A549 (cell line): ENCODE results near the gene PIGL. TPM values are rescaled to one million over a fixed set of nuclear protein-coding genes. Genes with fewer than 3 reads are reported as not detected.

ENCODE experiments used
- ATAC-seq, 2 experiments: fragments of 200-7000 bp in 1 of 2; fragments of >200 bp in 1 of 2; cut with Nextera tagmentation in 1 of 2; cut with Tn5 transposase in 1 of 2; 3 replicates each; pipeline versions ENCODE4 v1.8.0 to v1.9.1; 2018 to 2020; ENCODE audit warnings: mild to moderate bottlenecking in 1 of 2, moderate library complexity in 1 of 2
- CTCF ChIA-PET: fragments of 300-600 bp; sonication (Branson Sonifier 250); formaldehyde crosslinking; extraction: SDS; loops from one replicate; lab custom pipeline; 2021; ENCODE audit warnings: antibody characterized with exemption, inconsistent platforms; lab: Yijun Ruan, JAX
- POLR2A ChIA-PET: fragments of 350-600 bp; formaldehyde crosslinking; extraction: SDS; loops from one replicate; lab custom pipeline; 2021; ENCODE audit warnings: antibody characterized with exemption, inconsistent platforms; lab: Yijun Ruan, JAX
- DNase-seq, 2 experiments: peaks; one replicate each; pipeline versions ENCODE4 v3.0.0 to v3.0.0-alpha.2; 2011 to 2016; ENCODE audit warnings: low read depth in 1 of 2, low spot score in 1 of 2
- FAIRE-seq: peaks from 2 replicates; lab custom pipeline; 2011; peaks lifted over from hg19 to GRCh38; lab: Jason Lieb, UNC
- H3K27ac ChIP-seq, 2 experiments: fragments of >200 bp; sonication (Bioruptor Twin); formaldehyde crosslinking; 3 replicates each; pipeline ENCODE4 v1.5.1; 2016 to 2017
- H3K4me1 ChIP-seq: fragments of >200 bp; sonication (Bioruptor Twin); formaldehyde crosslinking; 3 replicates; pipeline ENCODE4 v1.6.1; 2016
- H3K4me2 ChIP-seq: fragments of >200 bp; sonication (Bioruptor Twin); formaldehyde crosslinking; 3 replicates; pipeline ENCODE4 v1.6.1; 2016
- H3K4me3 ChIP-seq: fragments of >200 bp; sonication (Bioruptor Twin); formaldehyde crosslinking; 3 replicates; pipeline ENCODE4 v1.5.1; 2016
- H3K9me3 ChIP-seq: fragments of >200 bp; sonication (Bioruptor Twin); formaldehyde crosslinking; 3 replicates; pipeline ENCODE4 v1.6.1; 2016
- BHLHE40 ChIP-seq: IDR thresholded peaks from 2 replicates; pipeline ENCODE4 v1.6.1; 2012; ENCODE audit warnings: low read depth, low read length, inconsistent platforms
- CBX2 ChIP-seq: fragments of 200-600 bp; sonication (generic); IDR thresholded peaks from 2 replicates; pipeline ENCODE4 v1.6.1; 2016; ENCODE audit warnings: low read depth, mild to moderate bottlenecking, borderline replicate concordance
- CBX8 ChIP-seq: fragments of 200-600 bp; sonication (generic); IDR thresholded peaks from 2 replicates; pipeline ENCODE4 v1.6.1; 2016
- CHD2 ChIP-seq: fragments of 150-350 bp; IDR thresholded peaks from 2 replicates; pipeline ENCODE4 v1.6.1; 2014; ENCODE audit warnings: low read length; ENCODE audit not compliant: partially characterized antibody
- EHMT2 ChIP-seq: fragments of 200-600 bp; sonication (generic); IDR thresholded peaks from 2 replicates; pipeline ENCODE4 v1.6.1; 2016; ENCODE audit warnings: antibody characterized with exemption, low read depth, mild to moderate bottlenecking, moderate library complexity
- ELK1 ChIP-seq: fragments of 150-350 bp; IDR thresholded peaks from 2 replicates; pipeline ENCODE4 v1.6.1; 2014; ENCODE audit warnings: low read depth, mild to moderate bottlenecking, low read length
- EP300 ChIP-seq, 2 experiments: fragments of >200 bp; sonication (Bioruptor Twin); formaldehyde crosslinking; IDR thresholded peaks; 2 replicates in 1 of 2; 3 replicates in 1 of 2; pipeline ENCODE4 v1.6.1; 2016 to 2017
- FOSB ChIP-seq: fragments of 250-450 bp; sonication (Bioruptor Pico); IDR thresholded peaks from 2 replicates; pipeline ENCODE4 v1.5.0; 2020; ENCODE audit warnings: mild to moderate bottlenecking, moderate library complexity
- FOSL2 ChIP-seq, 2 experiments: fragments of 450-650 bp in 1 of 2; fragments of >200 bp in 1 of 2; sonication (Bioruptor Twin) in 1 of 2; formaldehyde crosslinking; IDR thresholded peaks; 2 replicates each; pipeline versions ENCODE4 v1.5.0 to v1.6.1; 2016 to 2020; ENCODE audit warnings: mild to moderate bottlenecking in 1 of 2, moderate library complexity in 1 of 2
- HEYL ChIP-seq: fragments of 250-450 bp; sonication (Bioruptor Pico); IDR thresholded peaks from 2 replicates; pipeline ENCODE4 v1.8.0; 2021; ENCODE audit warnings: mild to moderate bottlenecking, moderate library complexity
- HOXB13 ChIP-seq: fragments of 250-450 bp; sonication (Bioruptor Pico); IDR thresholded peaks from 2 replicates; pipeline ENCODE4 v1.5.0; 2020; ENCODE audit warnings: low read depth, mild to moderate bottlenecking, moderate library complexity
- JUNB ChIP-seq: fragments of >200 bp; sonication (Bioruptor Twin); formaldehyde crosslinking; IDR thresholded peaks from 2 replicates; pipeline ENCODE4 v1.6.1; 2016
- KDM5A ChIP-seq: fragments of 200-600 bp; sonication (generic); IDR thresholded peaks from 2 replicates; pipeline ENCODE4 v1.6.1; 2016; ENCODE audit warnings: antibody characterized with exemption, mild to moderate bottlenecking
- MAFK ChIP-seq: fragments of 450-650 bp; IDR thresholded peaks from 2 replicates; pipeline ENCODE4 v1.6.1; 2014; ENCODE audit not compliant: partially characterized antibody
- NFE2L2 ChIP-seq: fragments of 150-350 bp; conservative IDR thresholded peaks from 2 replicates; pipeline ENCODE4 v1.6.1; 2014; ENCODE audit warnings: low read length
- PBX3 ChIP-seq: IDR thresholded peaks from 2 replicates; pipeline ENCODE4 v1.6.1; 2012
- PHF8 ChIP-seq: fragments of 200-600 bp; sonication (generic); IDR thresholded peaks from 2 replicates; pipeline ENCODE4 v1.6.1; 2016; ENCODE audit warnings: low read depth, mild to moderate bottlenecking, antibody characterized with exemption, moderate library complexity, borderline replicate concordance
- POLR2A ChIP-seq: IDR thresholded peaks from 2 replicates; pipeline ENCODE4 v1.6.1; 2012; ENCODE audit warnings: mild to moderate bottlenecking, low read length
- RARB ChIP-seq: fragments of 250-450 bp; sonication (Bioruptor Pico); IDR thresholded peaks from 2 replicates; pipeline ENCODE4 v1.8.0; 2021; ENCODE audit warnings: mild to moderate bottlenecking, moderate library complexity
- SREBF2 ChIP-seq: fragments of 450-650 bp; IDR thresholded peaks from 2 replicates; pipeline ENCODE4 v1.6.1; 2014; ENCODE audit warnings: mild to moderate bottlenecking, moderate library complexity
- ZC3H11A ChIP-seq: fragments of 450-650 bp; IDR thresholded peaks from 2 replicates; pipeline ENCODE4 v1.6.1; 2014; ENCODE audit warnings: antibody characterized with exemption, mild to moderate bottlenecking
- ZNF302 ChIP-seq: fragments of 250-450 bp; sonication (Bioruptor Pico); IDR thresholded peaks from 2 replicates; pipeline ENCODE4 v1.9.0; 2021; ENCODE audit warnings: inconsistent platforms, mild to moderate bottlenecking, moderate library complexity
- WGBS: methylation state at CpG from one replicate; pipeline ENCODE4 v1.1.6; 2017; ENCODE audit errors: missing lambda C conversion rate; 5-methylcytosine and 5-hydroxymethylcytosine counted together
- polyA plus RNA-seq, 4 experiments: library from polyadenylated mRNA; depleted of rRNA in 3 of 4; stranded (reverse); fragments of >200 nt; fragmentation: RNase III in 1 of 4; extraction: RNeasy Plus Mini Kit Qiagen cat#74134 plus additional on column Dnase treatment in 1 of 4; gene quantifications; 2 replicates in 3 of 4; 3 replicates in 1 of 4; pipeline ENCODE4 v1.2.3, GENCODE V29; 2011 to 2017
- TF ChIP-seq, protein P1 (sequence below): fragments of >200 bp; sonication (Bioruptor Twin); formaldehyde crosslinking; IDR thresholded peaks from 3 replicates; pipeline ENCODE4 v1.5.1; 2016

Gene PIGL
- polyA plus RNA-seq, 2 of the 4 experiments (the other 2 are of a cell fraction) = 27.5 to 35.1 TPM

DNA sequence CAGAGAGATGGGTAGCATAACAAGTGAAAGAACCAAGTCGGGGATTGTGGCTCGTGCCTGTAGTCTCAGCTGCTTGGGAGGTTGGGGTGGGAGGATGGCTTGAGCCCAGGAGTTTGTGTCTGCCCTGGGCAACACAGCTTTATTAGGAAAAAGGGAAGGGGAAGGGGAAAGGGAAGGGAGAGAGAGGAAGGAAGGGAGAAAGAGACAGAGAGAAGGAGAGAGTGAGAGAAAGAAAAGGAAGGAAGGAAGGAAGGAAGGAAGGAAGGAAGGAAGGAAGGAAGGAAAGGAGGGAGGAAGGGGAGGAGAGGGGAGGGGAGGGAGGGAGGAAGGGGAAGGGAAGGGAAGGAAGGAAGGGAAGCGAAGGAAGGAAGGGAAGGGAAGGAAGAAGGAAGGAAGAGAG lies 103.0 kb downstream of the PIGL start:
- FAIRE-seq = no peak
- CTCF ChIA-PET = interaction anchor here (0.7 to 4.3 kb wide), 7 partner anchors 11 to 46 kb away, joined by 3 to 25 read pairs (median 4); partner anchors contain the start of gene CENPV

GRCh38 chr17:16322636-16323035 lies 105.6 kb downstream of the PIGL start:
- TF ChIP-seq SREBF2 (no peak), ZNF302 (no peak), ZC3H11A (no peak), MAFK (no peak), BHLHE40 (no peak)
- POLR2A ChIA-PET = no interaction called here
- Histone ChIP-seq H3K9me3 (no peaks in the 10 kb centered on the region), H3K27ac (no peak overlapping the region), H3K4me1 (no peaks in the 10 kb centered on the region), H3K4me2 (no peak overlapping the region), H3K4me3 (no peak overlapping the region)
- ATAC-seq (no peak), FAIRE-seq (peak; percentile 13), DNase-seq (no peak)
- CTCF ChIA-PET = interaction anchor here (3.6 kb wide), 1 partner anchor 41 kb away, joined by 9 read pairs; no protein-coding TSS in a partner anchor
- WGBS = 87% methylated on average over 3 of the region's 3 CpGs

More for the DNA sequence above, 103.0 kb downstream of the PIGL start:
- Histone ChIP-seq H3K4me3 (no peak overlapping the region), H3K9me3 (no peaks in the 10 kb centered on the region), H3K4me2 (no peak overlapping the region), H3K27ac (no peak overlapping the region), H3K4me1 (no peaks in the 10 kb centered on the region)
- 83% methylated on average over 1 of the region's 3 CpGs for WGBS
- no peak for ATAC-seq
- POLR2A ChIA-PET = no interaction called here
- DNase-seq = no peak
- TF ChIP-seq NFE2L2 (no peak), RARB (no peak), CHD2 (no peak), POLR2A (no peak), PHF8 (no peak), HOXB13 (no peak), PBX3 (no peak), EHMT2 (no peak), JUNB (no peak), KDM5A (no peak), FOSB (CRISPR knock-in tag) (no peak), HEYL (CRISPR knock-in tag) (no peak)

- Histone ChIP-seq H3K4me2 (no peak overlapping the region), H3K4me3 (no peak overlapping the region), H3K27ac (no peak overlapping the region), H3K4me1 (peaks cover 21% of the 10 kb centered on the region), H3K9me3 (no peaks in the 10 kb centered on the region)
- ATAC-seq (no peak), DNase-seq (no peak), FAIRE-seq (no peak)
- CTCF ChIA-PET = interaction anchor here (0.6 to 6.0 kb wide), 20 partner anchors 9 to 264 kb away, joined by 3 to 58 read pairs (median 4); partner anchors contain the start of gene CENPV
- no peak for TF ChIP-seq CHD2
- TF ChIP-seq, protein P1, sequence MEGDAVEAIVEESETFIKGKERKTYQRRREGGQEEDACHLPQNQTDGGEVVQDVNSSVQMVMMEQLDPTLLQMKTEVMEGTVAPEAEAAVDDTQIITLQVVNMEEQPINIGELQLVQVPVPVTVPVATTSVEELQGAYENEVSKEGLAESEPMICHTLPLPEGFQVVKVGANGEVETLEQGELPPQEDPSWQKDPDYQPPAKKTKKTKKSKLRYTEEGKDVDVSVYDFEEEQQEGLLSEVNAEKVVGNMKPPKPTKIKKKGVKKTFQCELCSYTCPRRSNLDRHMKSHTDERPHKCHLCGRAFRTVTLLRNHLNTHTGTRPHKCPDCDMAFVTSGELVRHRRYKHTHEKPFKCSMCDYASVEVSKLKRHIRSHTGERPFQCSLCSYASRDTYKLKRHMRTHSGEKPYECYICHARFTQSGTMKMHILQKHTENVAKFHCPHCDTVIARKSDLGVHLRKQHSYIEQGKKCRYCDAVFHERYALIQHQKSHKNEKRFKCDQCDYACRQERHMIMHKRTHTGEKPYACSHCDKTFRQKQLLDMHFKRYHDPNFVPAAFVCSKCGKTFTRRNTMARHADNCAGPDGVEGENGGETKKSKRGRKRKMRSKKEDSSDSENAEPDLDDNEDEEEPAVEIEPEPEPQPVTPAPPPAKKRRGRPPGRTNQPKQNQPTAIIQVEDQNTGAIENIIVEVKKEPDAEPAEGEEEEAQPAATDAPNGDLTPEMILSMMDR = no peak
- no peak for TF ChIP-seq ELK1
- TF ChIP-seq SREBF2 = no peak
- no peak for TF ChIP-seq FOSL2 (IDR thresholded peaks at IDR 0.05)
- no peak for TF ChIP-seq FOSL2 (CRISPR knock-in tag; IDR thresholded peaks at IDR 0.05)
- no peak for TF ChIP-seq HOXB13
- no peak for TF ChIP-seq CBX2
- no peak for TF ChIP-seq EP300 (IDR thresholded peaks at IDR 0.05)
- no peak for TF ChIP-seq POLR2A
- no peak for TF ChIP-seq CBX8
- TF ChIP-seq, all 56 proteins: peak for 0
- 100% methylated on average over 1 of the region's 1 CpG for WGBS
- POLR2A ChIA-PET = interaction anchor here (1.4 kb wide), 1 partner anchor 26 kb away, joined by 3 read pairs; no protein-coding TSS in a partner anchor
Observed at GRCh38 chr17:16325964-16326363, 109.0 kb downstream of the PIGL start.
